ENCODE data around the gene SPATC1L.
A peak's percentile ranks its signal among the peaks of the same experiment; 100 is the strongest.
"Not testable (repeated sequence)": the region's sequence is repeated elsewhere in the genome, so short reads cannot be mapped to it uniquely, and the experiment has no call there.

SPATC1L gene

DNA sequence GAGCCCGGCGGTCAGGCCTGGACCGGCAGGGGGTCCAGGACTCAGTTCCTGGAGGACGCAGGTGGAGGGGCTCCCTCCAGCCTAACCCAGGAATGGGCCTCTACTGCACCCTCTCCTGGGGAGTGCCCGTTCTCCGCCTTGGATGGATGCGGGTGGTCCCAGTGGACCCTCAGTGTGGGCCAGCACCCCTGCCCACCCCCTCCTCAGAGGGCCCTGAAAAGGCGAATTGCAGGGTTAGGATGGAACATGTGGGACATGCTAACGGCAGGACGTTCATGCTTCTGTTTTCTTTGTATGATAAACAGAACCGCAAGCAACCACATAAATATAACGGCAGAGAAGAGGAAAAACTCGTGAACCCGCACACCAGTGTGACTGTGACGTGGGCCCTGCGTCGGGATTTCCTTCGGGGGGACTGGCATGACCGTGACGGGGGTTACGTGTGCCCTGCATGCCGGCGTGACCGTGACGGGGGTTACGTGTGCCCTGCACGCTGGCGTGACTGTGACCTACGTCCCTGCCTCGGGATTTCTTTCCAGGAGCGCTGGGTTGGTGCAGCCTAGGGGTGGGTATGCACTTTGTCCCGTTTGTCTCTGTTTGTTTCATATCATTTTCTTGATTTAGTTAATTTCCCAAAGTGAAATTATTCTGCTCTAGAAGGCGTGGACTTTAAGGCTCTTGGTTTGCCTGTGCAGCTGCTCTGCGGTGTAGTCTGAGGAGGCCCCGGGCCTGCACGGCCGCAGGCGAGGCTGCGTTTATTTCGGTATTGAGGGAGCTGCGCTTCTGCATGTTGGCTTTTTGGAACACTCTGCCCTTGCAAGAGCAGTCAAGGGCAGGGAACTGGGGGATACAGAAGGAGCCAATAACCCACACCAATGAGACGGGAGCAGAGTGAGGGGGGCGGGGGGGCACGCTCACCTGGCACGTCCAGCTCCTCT is 32.0 kb downstream of the SPATC1L start:
- DNase-seq: no peak

DNA sequence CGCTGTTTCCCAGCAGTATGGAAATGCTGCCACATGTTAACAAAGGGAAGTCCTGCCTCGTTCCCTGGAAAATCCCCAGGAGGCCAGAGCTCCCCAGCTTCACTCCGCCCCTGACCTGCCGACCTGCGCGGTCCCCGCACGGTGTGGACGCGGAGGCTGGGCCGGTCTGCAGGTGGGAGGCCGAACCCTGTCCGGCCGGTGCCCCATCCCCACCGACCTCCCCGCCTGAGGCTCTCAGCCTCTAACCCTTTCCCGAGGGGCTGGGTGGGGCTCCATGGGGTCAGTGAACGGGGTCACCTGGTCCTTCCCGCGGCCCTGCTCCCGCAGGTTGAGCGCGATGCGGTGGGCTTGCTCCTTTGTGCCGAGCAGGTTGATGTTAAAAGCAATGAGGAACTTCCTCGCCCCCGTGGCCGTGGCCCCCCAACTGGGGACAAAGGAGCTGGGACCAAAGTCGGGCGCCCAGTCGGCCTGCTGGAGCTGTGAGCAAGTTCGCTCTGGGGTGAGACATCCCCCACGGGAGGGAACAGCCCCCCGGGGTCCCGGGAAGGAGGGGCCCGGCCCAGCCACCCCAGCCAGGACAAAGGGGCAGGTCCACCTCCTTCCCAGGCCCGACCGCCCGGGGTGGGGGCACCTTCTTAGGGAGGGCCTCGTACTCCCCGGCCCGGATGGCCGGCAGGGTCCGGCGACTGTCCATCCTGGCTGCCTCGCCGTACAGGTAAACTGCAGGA is 32.8 kb downstream of the SPATC1L start:
- DNase-seq: no peak

DNA sequence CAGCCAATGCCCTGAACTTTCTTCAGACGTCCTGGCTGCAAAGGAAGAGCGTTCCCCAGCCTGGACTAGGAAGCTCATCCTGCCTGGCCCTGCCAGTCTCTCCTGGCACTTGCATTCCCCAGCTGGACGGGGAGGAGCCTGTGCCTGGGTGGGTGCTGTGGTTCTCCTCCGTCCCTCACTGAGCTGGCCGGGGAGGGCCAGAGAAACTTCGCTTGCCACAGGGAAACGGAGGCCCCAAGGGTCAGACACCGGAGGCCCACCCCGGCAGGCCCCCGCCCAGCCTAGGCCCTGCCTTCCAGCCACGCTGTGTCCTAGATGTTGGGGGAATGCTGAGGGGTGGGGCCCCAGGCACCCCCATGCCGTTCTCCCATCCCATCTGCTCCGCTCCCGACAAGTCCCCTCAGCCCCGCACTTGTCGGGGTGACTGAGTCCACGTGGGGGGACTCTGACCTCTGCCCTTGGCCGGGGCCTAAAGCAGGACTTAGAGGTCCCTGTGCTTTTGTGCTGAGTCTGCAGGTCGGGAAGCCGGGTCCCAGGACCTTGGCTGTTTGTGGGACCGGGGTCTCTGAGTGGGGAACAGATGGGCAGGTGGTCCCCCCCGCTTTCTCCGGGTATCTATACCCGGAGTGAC is 33.7 kb downstream of the SPATC1L start:
- DNase-seq: peak in 9 of 58 donors; percentile 5 to 51 (median 36)

DNA sequence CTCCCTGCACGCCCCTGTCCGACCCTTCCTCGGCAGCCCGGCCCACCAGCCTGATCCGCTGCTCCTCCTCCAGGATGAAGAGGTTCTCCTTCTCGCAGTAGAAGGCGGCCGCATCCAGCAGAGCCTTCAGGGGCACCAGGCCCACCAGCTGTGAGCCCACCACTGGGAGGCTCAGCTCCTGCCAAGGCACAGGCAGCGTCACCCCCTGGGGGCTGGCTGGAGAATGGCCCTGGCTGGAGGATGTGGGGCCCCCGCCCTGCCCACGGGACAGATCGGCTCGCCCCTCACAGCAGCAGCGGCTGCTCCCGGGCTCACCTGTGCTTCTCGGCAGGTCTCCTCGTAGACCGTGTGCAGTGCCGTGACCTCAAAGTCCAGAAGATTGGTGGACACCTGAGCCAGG is 34.2 kb downstream of the SPATC1L start:
- no peak for DNase-seq

GRCh38 chr21:46149205-46149901 is 34.9 kb downstream of the SPATC1L start:
- no peak for DNase-seq

DNA sequence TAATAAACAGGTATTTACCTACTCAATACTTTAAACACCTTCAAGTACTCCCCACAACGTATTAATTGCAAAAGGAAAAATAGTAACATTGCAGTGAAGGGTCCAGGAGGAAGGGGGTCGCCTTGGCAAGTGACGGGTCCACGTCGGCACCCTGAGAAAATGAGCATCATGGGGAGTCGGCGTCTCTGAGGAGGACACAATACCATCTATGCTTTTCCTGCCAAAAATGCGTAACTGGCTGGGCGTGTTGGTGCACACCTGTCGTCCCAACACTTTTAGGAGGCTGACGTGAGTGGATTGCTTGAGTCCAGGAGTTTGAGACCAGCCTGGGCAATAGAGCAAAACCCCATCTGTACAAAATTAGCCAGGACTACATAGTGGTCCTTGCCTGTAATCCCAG is 36.2 kb downstream of the SPATC1L start:
- no peak for DNase-seq

GRCh38 chr21:46147429-46147828 is 36.8 kb downstream of the SPATC1L start:
- DNase-seq: not testable (repeated sequence)

DNA sequence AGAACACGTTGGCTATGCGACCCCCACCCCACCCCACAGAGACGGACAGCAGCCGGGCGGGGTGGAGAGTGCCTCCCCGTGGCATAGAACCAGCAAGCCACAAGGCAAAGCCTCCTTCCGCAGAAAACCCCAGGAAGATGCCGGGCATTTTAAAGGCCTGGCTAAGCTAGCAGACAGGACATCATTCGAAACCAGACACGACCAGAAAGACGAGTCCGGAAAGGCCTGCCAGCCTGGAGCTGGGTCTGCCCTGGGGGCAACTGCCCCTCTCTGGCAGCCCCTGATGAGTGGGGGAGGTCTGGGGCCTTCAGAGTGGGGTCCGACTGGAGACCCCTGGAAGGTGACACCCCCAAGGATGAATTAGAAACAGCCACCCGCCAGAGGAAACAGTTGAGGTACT is 37.4 kb downstream of the SPATC1L start:
- DNase-seq: no peak

DNA sequence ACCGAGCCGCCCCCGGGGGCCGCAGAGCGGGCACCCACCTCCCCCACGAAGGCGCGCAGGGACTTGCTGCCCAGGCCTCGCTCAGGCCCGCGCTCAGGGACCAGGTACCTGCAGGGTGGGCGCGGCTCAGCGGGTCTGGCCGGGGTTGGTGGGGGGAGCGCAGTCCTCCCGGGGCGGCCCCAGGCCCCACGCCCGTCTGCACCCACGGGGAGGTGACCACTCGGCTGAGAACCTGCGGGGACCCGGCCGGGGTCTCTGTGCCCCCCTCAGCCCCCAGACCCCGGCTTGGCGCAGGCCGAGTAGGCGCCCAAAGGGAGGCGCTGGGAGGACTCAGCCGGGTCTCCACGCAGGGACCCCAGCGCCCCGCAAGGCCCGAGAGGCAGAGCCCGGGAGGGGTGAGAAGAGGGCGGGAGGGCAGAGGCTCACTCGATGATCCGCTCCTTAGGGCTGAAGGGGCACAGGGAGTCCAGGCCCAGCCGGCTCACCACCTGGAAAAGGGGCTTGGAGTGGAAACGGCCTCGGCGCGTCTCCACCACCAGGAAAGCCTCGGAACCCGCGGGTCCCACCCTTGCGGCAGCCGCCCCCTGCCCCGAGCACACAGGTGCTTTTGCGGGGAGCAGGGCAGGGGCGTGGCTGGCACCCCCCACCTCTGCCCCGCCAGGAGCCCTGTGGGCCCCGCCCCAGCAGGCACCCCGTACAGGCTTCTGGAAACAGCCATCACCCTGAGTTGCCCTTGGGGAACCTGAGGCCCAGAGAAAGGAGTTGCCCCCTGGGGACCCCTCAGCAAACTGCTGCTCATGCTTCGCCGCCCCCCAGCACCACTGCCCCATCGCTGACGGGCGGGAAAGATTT is 38.2 kb downstream of the SPATC1L start:
- DNase-seq: no peak

DNA sequence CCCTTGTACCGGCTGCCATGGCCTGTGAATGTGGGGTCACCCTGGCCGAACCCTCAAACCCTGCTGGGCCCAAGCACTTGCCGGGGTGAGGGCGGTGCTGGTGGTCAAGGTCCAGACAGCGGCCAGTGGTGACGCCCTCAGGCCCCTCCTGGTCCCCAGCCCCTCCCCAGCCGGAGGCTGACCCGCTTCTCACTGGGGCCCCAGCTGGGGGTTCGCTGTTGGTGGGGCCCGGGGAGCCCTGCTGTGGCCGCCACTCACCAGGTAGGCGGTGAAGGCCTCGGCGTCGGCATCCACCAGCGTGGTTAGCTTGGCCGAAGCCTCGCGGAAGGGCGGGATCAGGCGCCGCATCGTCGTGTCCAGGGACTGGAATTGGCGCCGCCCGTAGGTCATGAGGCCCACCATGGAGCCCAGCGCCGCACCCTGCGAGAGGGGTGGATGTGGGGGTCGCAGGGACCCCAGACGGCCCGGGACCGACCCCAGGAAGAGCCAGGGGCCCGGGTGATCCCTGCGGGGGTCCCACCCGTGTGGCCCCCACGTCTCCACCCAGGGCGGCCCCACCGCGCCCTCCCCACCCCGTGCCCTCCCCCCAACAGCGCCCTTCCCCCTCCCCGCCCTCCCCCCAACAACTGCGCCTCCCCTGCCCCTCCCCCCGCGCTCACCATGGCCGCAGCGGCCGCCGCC is 39.0 kb downstream of the SPATC1L start:
- no peak for DNase-seq

DNA sequence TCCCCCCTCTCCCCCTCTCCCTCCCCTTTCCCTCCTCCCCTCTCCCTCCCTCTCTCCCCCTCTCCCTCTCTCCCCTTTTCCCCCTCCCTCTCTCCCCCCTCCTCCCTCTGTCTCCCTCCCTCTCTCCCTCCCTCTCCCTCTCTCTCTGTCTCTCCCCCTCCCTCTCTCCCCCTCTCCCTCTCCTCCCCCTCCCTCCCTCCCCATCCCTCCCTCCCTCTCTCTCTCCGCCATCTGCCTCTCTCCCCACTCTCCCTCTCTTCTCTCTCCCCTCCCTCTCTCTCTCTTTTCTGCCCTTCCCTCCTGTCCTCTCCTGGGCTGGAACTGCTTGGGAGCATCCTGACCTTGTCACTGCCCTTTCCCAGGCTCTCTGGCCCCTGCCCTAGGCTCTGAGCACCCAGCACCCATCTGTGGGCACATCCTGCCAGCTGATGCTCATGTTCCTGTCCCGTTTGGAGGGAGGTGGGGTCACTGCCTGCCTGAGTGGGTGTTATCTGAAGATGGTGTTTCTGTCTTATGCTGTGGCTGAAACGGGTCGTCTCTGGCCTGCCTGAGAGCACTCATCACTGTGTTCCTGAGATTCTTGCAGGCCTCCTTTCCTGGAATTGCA is 39.7 kb downstream of the SPATC1L start:
- peak in 6 of 58 donors; percentile 9 to 75 (median 30) for DNase-seq

DNA sequence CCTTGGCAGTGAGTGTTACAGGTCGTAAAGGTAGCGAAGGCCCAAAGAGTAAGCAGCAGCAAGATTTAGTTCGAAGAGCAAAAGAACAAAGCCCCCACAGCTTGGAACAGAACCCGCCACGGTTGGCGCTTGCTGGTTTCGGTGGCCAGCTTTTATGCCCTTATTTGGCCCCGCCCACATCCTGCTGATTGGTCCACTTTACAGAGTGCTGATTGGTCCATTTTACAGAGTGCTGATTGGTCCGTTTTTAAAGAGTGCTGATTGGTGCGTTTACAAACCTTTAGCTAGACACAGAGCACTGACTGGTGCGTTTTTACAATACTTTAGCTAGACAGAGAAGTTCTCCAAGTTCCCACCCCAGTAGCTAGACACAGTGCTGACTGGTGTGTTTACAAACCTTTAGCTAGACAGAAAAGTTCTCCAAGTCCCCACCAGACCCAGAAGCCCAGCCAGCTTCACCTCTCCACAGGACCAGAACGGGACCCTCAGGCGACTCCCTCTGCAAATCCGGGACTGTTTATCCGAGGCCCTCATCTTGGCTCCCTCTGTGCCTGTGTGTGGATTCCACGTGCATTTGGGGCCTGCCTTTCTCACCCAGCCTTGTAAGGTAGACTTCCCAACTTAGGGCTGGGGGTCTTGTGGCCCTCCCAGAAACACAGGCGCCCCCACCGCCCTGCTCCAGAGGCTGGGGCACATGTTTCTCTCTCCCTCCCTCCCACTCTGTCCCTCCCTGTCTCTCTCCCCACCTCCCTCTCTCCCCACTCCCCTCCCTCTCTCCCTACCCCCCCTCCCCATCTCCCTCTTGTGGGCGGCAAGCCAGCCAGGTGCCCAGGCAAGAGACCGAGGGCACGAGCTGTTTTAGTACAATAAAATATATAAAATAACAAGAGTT is 41.4 kb downstream of the SPATC1L start:
- no peak for DNase-seq

DNA sequence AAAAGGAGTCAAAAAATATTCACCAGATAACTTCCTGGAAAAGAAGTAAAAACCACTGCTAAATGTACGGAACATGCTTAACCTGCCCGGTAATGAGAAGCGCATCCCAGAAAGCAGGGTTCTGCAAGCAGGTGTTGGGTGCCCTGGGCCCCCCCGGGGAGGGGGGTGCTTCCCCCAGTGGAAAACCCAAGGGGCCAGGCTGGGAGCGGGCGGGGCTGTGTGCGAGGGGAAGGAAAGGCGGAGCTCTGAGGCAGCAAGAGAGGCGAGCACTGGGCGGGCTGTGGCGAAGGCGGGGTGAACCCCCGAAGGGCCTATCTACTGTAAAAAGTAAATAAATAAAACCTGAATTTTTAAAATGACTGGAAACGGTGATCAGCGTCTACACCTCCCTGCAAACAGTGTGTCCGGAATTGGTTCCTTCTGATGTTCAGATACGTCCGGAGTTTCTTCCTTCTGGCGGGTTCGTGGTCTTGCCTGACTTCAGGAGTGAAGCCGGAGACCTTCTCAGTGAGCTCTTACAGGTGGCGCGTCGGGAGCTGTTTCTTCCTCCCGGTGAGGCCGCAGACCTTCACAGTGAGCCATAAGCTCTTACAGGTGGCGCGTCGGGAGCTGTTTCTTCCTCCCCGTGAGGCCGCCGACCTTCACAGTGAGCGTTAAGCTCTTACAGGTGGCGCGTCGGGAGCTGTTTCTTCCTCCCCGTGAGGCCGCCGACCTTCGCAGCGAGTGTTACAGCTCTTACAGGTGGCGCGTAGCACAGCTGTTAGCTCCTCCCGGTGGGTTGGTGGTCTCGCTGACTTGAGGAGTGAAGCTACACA is 42.3 kb downstream of the SPATC1L start:
- no peak for DNase-seq

GRCh38 chr21:46140352-46141003 is 43.8 kb downstream of the SPATC1L start:
- DNase-seq: not testable (repeated sequence)

GRCh38 chr21:46139686-46140085 is 44.6 kb downstream of the SPATC1L start:
- no peak for DNase-seq

DNA sequence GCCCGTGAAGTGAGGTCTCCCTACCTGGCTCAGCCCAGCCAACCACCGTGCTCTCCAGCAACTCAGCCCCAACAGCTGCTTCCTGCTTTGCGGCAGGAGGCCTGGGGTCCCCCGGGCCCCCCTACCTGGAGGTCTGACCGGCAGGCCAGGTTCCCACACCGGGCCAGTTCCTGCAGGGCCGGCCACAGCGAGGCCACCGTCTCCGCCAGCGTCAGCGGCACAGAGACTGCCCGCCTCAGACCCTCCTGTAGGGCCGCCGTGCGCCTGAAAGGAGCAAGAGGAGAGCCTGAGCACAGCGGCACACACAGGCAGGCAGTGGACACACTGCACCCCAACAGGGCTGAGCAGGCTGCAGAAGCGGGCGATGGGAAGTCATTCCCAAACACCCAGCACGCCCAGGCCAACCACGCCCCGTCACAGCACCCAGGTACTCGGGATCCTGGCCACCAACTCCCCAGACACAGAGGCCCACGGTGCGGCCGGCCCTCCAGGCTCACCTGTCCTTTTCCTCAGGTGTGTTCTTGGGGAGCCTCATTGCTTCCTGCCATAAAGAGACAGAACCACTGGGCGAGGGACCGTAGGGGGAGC is 45.8 kb downstream of the SPATC1L start:
- no peak for DNase-seq
